IMR-90 (cell line): ENCODE data around the gene DPF3. TPM values are rescaled to one million over a fixed set of nuclear protein-coding genes. Genes with fewer than 3 reads are reported as not detected.

Source experiments
- ATAC-seq: fragments of 200-7000 bp; cut with Tn5 transposase; 2 replicates; pipeline ENCODE4 v1.9.1; 2020; ENCODE audit warnings: low read depth, mild to moderate bottlenecking, moderate library complexity
- BruUV-seq: library from RNA; stranded (reverse); fragments of 400-500 nt; replicated peaks from 2 replicates; lab custom pipeline; 2021; lab: Mats Ljungman, UMichigan
- CTCF ChIA-PET: fragments of 300-600 bp; formaldehyde crosslinking; extraction: SDS; loops from one replicate; lab custom pipeline; 2021; ENCODE audit warnings: antibody characterized with exemption; lab: Yijun Ruan, JAX
- POLR2A ChIA-PET: fragments of 300-600 bp; sonication (Branson Sonifier 250); formaldehyde crosslinking; loops from one replicate; lab custom pipeline; 2022; ENCODE audit warnings: antibody characterized with exemption; ENCODE audit not compliant: unreplicated experiment; lab: Charles Lee
- DNase-seq: peaks from one replicate; pipeline ENCODE4 v3.0.0; 2013
- H2AFZ ChIP-seq: replicated peaks from 2 replicates; pipeline ENCODE3; 2013; ENCODE audit warnings: low read length, mild to moderate bottlenecking; ENCODE audit not compliant: poor library complexity
- H2AK5ac ChIP-seq: 2 replicates; pipeline ENCODE4 v1.6.1; 2013; ENCODE audit warnings: low read depth, low read length, inconsistent platforms
- H2AK9ac ChIP-seq: replicated peaks from 2 replicates; pipeline ENCODE3; 2013; ENCODE audit warnings: mild to moderate bottlenecking, low read depth, low read length, moderate library complexity; ENCODE audit not compliant: poor library complexity
- H2BK120ac ChIP-seq: 2 replicates; pipeline ENCODE4 v1.6.1; 2013; ENCODE audit warnings: low read depth, low read length, inconsistent platforms
- H2BK15ac ChIP-seq: 3 replicates; pipeline ENCODE4 v1.6.1; 2013; ENCODE audit warnings: low read depth, low read length, inconsistent platforms
- H2BK20ac ChIP-seq: 2 replicates; pipeline ENCODE4 v1.6.1; 2013; ENCODE audit warnings: low read depth, mild to moderate bottlenecking, inconsistent platforms, low read length, moderate library complexity
- H2BK5ac ChIP-seq: 2 replicates; pipeline ENCODE4 v1.6.1; 2013; ENCODE audit warnings: mild to moderate bottlenecking, low read depth, low read length, inconsistent platforms; ENCODE audit not compliant: poor library complexity, severe bottlenecking
- H3K14ac ChIP-seq: replicated peaks from 2 replicates; pipeline ENCODE4 v1.6.1; 2013; ENCODE audit warnings: low read depth, low read length, inconsistent platforms
- H3K18ac ChIP-seq: 2 replicates; pipeline ENCODE4 v1.6.1; 2013; ENCODE audit warnings: low read depth, low read length, control low read depth
- H3K23ac ChIP-seq: 2 replicates; pipeline ENCODE4 v1.6.1; 2013; ENCODE audit warnings: low read depth, low read length, inconsistent platforms
- H3K27ac ChIP-seq: 2 replicates; pipeline ENCODE4 v1.5.1; 2013; ENCODE audit warnings: mild to moderate bottlenecking, control low read depth, low read length; ENCODE audit not compliant: insufficient read depth
- H3K27me3 ChIP-seq: 2 replicates; pipeline ENCODE4 v1.6.1; 2013; ENCODE audit warnings: low read length; ENCODE audit not compliant: control insufficient read depth, insufficient read depth
- H3K36me3 ChIP-seq: 2 replicates; pipeline ENCODE4 v1.6.1; 2013; ENCODE audit warnings: low read length, mixed read lengths; ENCODE audit not compliant: control insufficient read depth, insufficient read depth
- H3K4ac ChIP-seq: 2 replicates; pipeline ENCODE4 v1.6.1; 2013; ENCODE audit warnings: low read depth, low read length, inconsistent platforms
- H3K4me1 ChIP-seq: 2 replicates; pipeline ENCODE4 v1.6.1; 2013; ENCODE audit warnings: low read length, mixed read lengths; ENCODE audit not compliant: control insufficient read depth, insufficient read depth
- H3K4me2 ChIP-seq: 2 replicates; pipeline ENCODE4 v1.6.1; 2013; ENCODE audit warnings: low read depth, mild to moderate bottlenecking, control low read depth, low read length, moderate library complexity
- H3K4me3 ChIP-seq: 2 replicates; pipeline ENCODE4 v1.5.1; 2013; ENCODE audit warnings: low read depth, mild to moderate bottlenecking, control low read depth, low read length, moderate library complexity; ENCODE audit not compliant: insufficient read depth
- H3K56ac ChIP-seq: 2 replicates; pipeline ENCODE4 v1.6.1; 2013; ENCODE audit warnings: low read length, inconsistent platforms; ENCODE audit not compliant: insufficient read depth; ENCODE audit errors: extremely low read depth
- H3K79me1 ChIP-seq, 2 experiments: 2 replicates each; pipeline ENCODE4 v1.6.1; 2013; ENCODE audit warnings: low read length in 2 of 2, inconsistent platforms in 1 of 2, low read depth in 1 of 2
- H3K9ac ChIP-seq: 2 replicates; pipeline ENCODE4 v1.6.1; 2013; ENCODE audit warnings: low read depth, low read length, control low read depth
- H3K9me1 ChIP-seq: 2 replicates; pipeline ENCODE4 v1.6.1; 2013; ENCODE audit warnings: low read length, inconsistent platforms; ENCODE audit not compliant: insufficient read depth
- H3K9me3 ChIP-seq: 2 replicates; pipeline ENCODE4 v1.6.1; 2013; ENCODE audit warnings: low read length; ENCODE audit not compliant: control insufficient read depth, insufficient read depth
- H4K20me1 ChIP-seq: 2 replicates; pipeline ENCODE4 v1.6.1; 2013; ENCODE audit warnings: low read length, inconsistent platforms; ENCODE audit not compliant: insufficient read depth
- H4K5ac ChIP-seq: 2 replicates; pipeline ENCODE4 v1.6.1; 2013; ENCODE audit warnings: mild to moderate bottlenecking, low read depth, low read length, control low read depth
- H4K8ac ChIP-seq, 2 experiments: 2 replicates each; pipeline ENCODE4 v1.6.1; 2013; ENCODE audit warnings: low read depth in 2 of 2, low read length in 2 of 2, control low read depth in 1 of 2, inconsistent platforms in 1 of 2
- H4K91ac ChIP-seq: 2 replicates; pipeline ENCODE4 v1.6.1; 2013; ENCODE audit warnings: low read depth, low read length, inconsistent platforms; ENCODE audit not compliant: insufficient read depth
- CEBPB ChIP-seq: IDR thresholded peaks from 2 replicates; pipeline ENCODE4 v1.6.1; 2012; ENCODE audit warnings: low read depth, low read length, improper control_type of control experiment
- CHD1 ChIP-seq: IDR thresholded peaks from 2 replicates; pipeline ENCODE4 v1.6.1; 2012; ENCODE audit warnings: low read depth, low read length, improper control_type of control experiment
- FOS ChIP-seq: fragments of 150-350 bp; IDR thresholded peaks from 2 replicates; pipeline ENCODE4 v1.6.1; 2016; ENCODE audit warnings: low read depth, low read length
- MAFK ChIP-seq: IDR thresholded peaks from 2 replicates; pipeline ENCODE4 v1.6.1; 2012; ENCODE audit warnings: low read depth, low read length, improper control_type of control experiment
- MAZ ChIP-seq: IDR thresholded peaks from 2 replicates; pipeline ENCODE4 v1.6.1; 2012; ENCODE audit warnings: low read depth, mild to moderate bottlenecking, low read length, improper control_type of control experiment, moderate library complexity, borderline replicate concordance
- MXI1 ChIP-seq: IDR thresholded peaks from 2 replicates; pipeline ENCODE4 v1.6.1; 2012; ENCODE audit warnings: low read depth, mild to moderate bottlenecking, low read length, moderate library complexity, borderline replicate concordance
- NFE2L2 ChIP-seq: fragments of 150-350 bp; IDR thresholded peaks from 2 replicates; pipeline ENCODE4 v1.6.1; 2016; ENCODE audit warnings: low read depth, mild to moderate bottlenecking, low read length
- POLR2A ChIP-seq: IDR thresholded peaks from 2 replicates; pipeline ENCODE4 v1.6.1; 2012; ENCODE audit warnings: mild to moderate bottlenecking, low read depth, low read length
- RAD21 ChIP-seq: IDR thresholded peaks from 2 replicates; pipeline ENCODE4 v1.6.1; 2012; ENCODE audit warnings: low read length, improper control_type of control experiment
- RFX5 ChIP-seq: IDR thresholded peaks from 2 replicates; pipeline ENCODE4 v1.8.0; 2012; ENCODE audit warnings: low read depth, mild to moderate bottlenecking, low read length, moderate library complexity
- SMC3 ChIP-seq: fragments of 150-350 bp; IDR thresholded peaks from 2 replicates; pipeline ENCODE4 v1.6.1; 2016; ENCODE audit warnings: low read depth, mild to moderate bottlenecking, antibody characterized with exemption, low read length, moderate library complexity
- WGBS, 2 experiments: methylation state at CpG; one replicate each; pipeline versions ENCODE4 v1.1.5 to v1.1.7; 2013; ENCODE audit warnings: missing lambda C conversion rate in 2 of 2; ENCODE audit not compliant: insufficient read length in 1 of 2; ENCODE audit errors: extremely low coverage in 2 of 2; 5-methylcytosine and 5-hydroxymethylcytosine counted together
- dilution Hi-C: fragments of 300-500 bp; cut with HindIII; formaldehyde crosslinking; loops from one replicate; pipeline ENCODE4 v1.14.3; 2018; ENCODE audit warnings: low sequenced_read_pairs; ENCODE audit not compliant: unreplicated experiment
- in situ Hi-C: fragments of 300-500 bp; cut with MboI; formaldehyde crosslinking; loops from 3 replicates; pipeline ENCODE4 v1.14.3; 2019; ENCODE audit warnings: low sequenced_read_pairs, inconsistent platforms, mixed read lengths
- intact Hi-C: fragments of 100-400 bp; cut with micrococcal nuclease; formaldehyde crosslinking; loops from 2 replicates; pipeline ENCODE4 v1.10.0; 2022
- polyA plus RNA-seq, 3 experiments: library from polyadenylated mRNA; depleted of rRNA; stranded (reverse); fragments of >200 nt; gene quantifications; 2 replicates each; pipeline ENCODE4 v1.2.3, GENCODE V29; 2012; ENCODE audit warnings: low replicate concordance in 1 of 3
- total RNA-seq: library from RNA; depleted of rRNA; stranded (reverse); fragments of >200 nt; gene quantifications from 2 replicates; pipeline ENCODE4 v1.2.3, GENCODE V29; 2012
- TF ChIP-seq, protein P1 (sequence below): fragments of 150-350 bp; IDR thresholded peaks from 2 replicates; pipeline ENCODE4 v1.6.1; 2017; ENCODE audit warnings: mild to moderate bottlenecking, antibody characterized with exemption, low read length, low read depth
- TF ChIP-seq, protein P2 (sequence below): fragments of 150-350 bp; IDR thresholded peaks from 2 replicates; pipeline ENCODE4 v1.6.1; 2016; ENCODE audit warnings: low read depth, mild to moderate bottlenecking, low read length, moderate library complexity, borderline replicate concordance
- TF ChIP-seq, protein P3 (sequence below): conservative IDR thresholded peaks from 2 replicates; pipeline ENCODE4 v1.5.1; 2012; ENCODE audit warnings: mild to moderate bottlenecking, low read depth, low read length, improper control_type of control experiment

The DPF3 gene
- total and polyA plus RNA-seq, 2 of the 4 experiments (the other 2 are of a cell fraction), result 30.5 to 32.8 TPM

DNA sequence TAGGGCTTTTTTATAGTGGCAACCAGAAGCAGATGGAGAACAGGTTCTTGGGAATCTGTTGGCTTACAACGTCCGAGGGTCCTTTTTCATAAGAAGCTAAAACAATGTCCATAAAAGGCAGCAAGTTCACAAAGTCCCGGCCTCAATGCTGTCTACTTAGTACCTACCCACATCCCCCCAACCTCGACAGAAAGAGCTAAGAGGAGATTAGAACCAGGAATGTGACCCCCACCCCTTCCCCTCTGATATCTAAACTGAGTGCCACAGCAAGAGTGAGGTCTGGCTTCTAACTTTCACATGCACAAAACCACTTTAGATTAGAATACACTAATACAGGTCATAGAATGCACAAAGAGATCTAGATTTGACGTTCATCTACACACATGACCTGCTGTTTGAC, 4.5 kb downstream of the DPF3 start:
- Histone ChIP-seq H2BK20ac (no peak overlapping the region), H4K20me1 (peaks cover 54% of the 10 kb centered on the region), H3K4ac (no peak overlapping the region), H2BK15ac (0 out of 3 replicates have a peak overlapping the region, but pooled peaks have one; percentile 26), H3K9me1 (peaks cover 3% of the 10 kb centered on the region), H3K18ac (no peak overlapping the region), H3K14ac (0 out of 2 replicates have a peak overlapping the region, but pooled peaks have one; percentile 50), H3K56ac (no peak overlapping the region), H4K91ac (no peak overlapping the region), H3K23ac (peak overlapping the region; percentile 52; the same call in 1 of the 2 replicates), H3K4me3 (no peak overlapping the region), H3K4me2 (no peak overlapping the region), H3K4me1 (peaks cover 18% of the 10 kb centered on the region), H2BK120ac (no peak overlapping the region), H3K9me3 (no peaks in the 10 kb centered on the region), H2AK5ac (no peak overlapping the region), H3K27ac (no peak overlapping the region), H4K5ac (no peak overlapping the region), H2AK9ac (no peak overlapping the region), H3K36me3 (no peaks in the 10 kb centered on the region), H3K79me1 (peaks cover 32 to 72% of the 10 kb centered on the region in 2 experiments), H4K8ac (no peak overlapping the region), H3K9ac (no peak overlapping the region), H2BK5ac (no peak overlapping the region), H2AFZ (no peak overlapping the region), H3K27me3 (no peaks in the 10 kb centered on the region)
- no peak for ATAC-seq
- DNase-seq, result no peak
- intact Hi-C loops (no loop called here), in situ Hi-C loops (no loop called here), dilution Hi-C loops (no loop called here)
- BruUV-seq, result no TSS peak
- CTCF ChIA-PET, result no interaction called here
- TF ChIP-seq MAFK (no peak), FOS (no peak), CHD1 (no peak), MXI1 (no peak), NFE2L2 (no peak), MAZ (no peak), POLR2A (no peak), SMC3 (no peak), CEBPB (no peak), RAD21 (no peak), RFX5 (no peak)
- TF ChIP-seq, protein P1, sequence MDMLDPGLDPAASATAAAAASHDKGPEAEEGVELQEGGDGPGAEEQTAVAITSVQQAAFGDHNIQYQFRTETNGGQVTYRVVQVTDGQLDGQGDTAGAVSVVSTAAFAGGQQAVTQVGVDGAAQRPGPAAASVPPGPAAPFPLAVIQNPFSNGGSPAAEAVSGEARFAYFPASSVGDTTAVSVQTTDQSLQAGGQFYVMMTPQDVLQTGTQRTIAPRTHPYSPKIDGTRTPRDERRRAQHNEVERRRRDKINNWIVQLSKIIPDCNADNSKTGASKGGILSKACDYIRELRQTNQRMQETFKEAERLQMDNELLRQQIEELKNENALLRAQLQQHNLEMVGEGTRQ, result no peak
- TF ChIP-seq, protein P2, sequence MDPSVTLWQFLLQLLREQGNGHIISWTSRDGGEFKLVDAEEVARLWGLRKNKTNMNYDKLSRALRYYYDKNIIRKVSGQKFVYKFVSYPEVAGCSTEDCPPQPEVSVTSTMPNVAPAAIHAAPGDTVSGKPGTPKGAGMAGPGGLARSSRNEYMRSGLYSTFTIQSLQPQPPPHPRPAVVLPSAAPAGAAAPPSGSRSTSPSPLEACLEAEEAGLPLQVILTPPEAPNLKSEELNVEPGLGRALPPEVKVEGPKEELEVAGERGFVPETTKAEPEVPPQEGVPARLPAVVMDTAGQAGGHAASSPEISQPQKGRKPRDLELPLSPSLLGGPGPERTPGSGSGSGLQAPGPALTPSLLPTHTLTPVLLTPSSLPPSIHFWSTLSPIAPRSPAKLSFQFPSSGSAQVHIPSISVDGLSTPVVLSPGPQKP, result no peak
- TF ChIP-seq, protein P3, sequence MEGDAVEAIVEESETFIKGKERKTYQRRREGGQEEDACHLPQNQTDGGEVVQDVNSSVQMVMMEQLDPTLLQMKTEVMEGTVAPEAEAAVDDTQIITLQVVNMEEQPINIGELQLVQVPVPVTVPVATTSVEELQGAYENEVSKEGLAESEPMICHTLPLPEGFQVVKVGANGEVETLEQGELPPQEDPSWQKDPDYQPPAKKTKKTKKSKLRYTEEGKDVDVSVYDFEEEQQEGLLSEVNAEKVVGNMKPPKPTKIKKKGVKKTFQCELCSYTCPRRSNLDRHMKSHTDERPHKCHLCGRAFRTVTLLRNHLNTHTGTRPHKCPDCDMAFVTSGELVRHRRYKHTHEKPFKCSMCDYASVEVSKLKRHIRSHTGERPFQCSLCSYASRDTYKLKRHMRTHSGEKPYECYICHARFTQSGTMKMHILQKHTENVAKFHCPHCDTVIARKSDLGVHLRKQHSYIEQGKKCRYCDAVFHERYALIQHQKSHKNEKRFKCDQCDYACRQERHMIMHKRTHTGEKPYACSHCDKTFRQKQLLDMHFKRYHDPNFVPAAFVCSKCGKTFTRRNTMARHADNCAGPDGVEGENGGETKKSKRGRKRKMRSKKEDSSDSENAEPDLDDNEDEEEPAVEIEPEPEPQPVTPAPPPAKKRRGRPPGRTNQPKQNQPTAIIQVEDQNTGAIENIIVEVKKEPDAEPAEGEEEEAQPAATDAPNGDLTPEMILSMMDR, result no peak
- POLR2A ChIA-PET, result no interaction called here
- WGBS, 2 experiments, result no CpG with 5 or more reads among the region's 5 CpGs
